NCI-H526 (cell line): ENCODE measurements around the gene EBI3.
"Not testable (repeated sequence)": the region's sequence is repeated elsewhere in the genome, so short reads cannot be mapped to it uniquely, and the experiment has no call there.

ENCODE experiments used
- DNase-seq, 2 experiments: peaks; one replicate each; lab custom pipeline; 2025; lab: John Stamatoyannopoulos, UW

The EBI3 gene

GRCh38 chr19:4234862-4235201 is 5.5 kb downstream of the EBI3 start:
- DNase-seq, result no peak

GRCh38 chr19:4237510-4237909 is 8.2 kb downstream of the EBI3 start:
- DNase-seq, result not testable (repeated sequence)

GRCh38 chr19:4238831-4239230 is 9.5 kb downstream of the EBI3 start:
- no peak for DNase-seq

- DNase-seq, result no peak
These were observed 12.6 kb downstream of the EBI3 start for GRCh38 chr19:4241824-4242430.

- DNase-seq, result not testable (repeated sequence)
These were observed 16.6 kb downstream of the EBI3 start for GRCh38 chr19:4245938-4246337.

- peak; percentile 96 to 99 for DNase-seq
These were observed 17.7 kb downstream of the EBI3 start, which contains the start of gene YJU2 for GRCh38 chr19:4246767-4247593. Gene YJU2, plus strand, starts transcription at chr19:4247080. Its CDS starts 67 bp downstream, at chr19:4247147.

GRCh38 chr19:4256563-4256962 is 27.2 kb downstream of the EBI3 start:
- DNase-seq, result no peak

GRCh38 chr19:4257025-4257424 is 27.7 kb downstream of the EBI3 start:
- DNase-seq, result no peak

GRCh38 chr19:4258181-4258580 is 28.9 kb downstream of the EBI3 start:
- DNase-seq, result no peak

GRCh38 chr19:4260613-4261191 is 31.4 kb downstream of the EBI3 start:
- no peak for DNase-seq

GRCh38 chr19:4264812-4265211 is 35.5 kb downstream of the EBI3 start:
- DNase-seq, result no peak

GRCh38 chr19:4266253-4267000 is 37.1 kb downstream of the EBI3 start:
- no peak for DNase-seq

GRCh38 chr19:4267101-4267900 is 38.0 kb downstream of the EBI3 start:
- peak in 1 of 2 experiments; percentile 66 for DNase-seq

- no peak for DNase-seq
These were observed 38.8 kb downstream of the EBI3 start for GRCh38 chr19:4267901-4268815.

GRCh38 chr19:4268816-4269430 is 39.6 kb downstream of the EBI3 start:
- no peak for DNase-seq

- DNase-seq, result no peak
These were observed 43.6 kb downstream of the EBI3 start for GRCh38 chr19:4272894-4273293.

GRCh38 chr19:4274321-4274686 is 45.0 kb downstream of the EBI3 start:
- not testable (repeated sequence) for DNase-seq

GRCh38 chr19:4277191-4277696 is 47.9 kb downstream of the EBI3 start:
- DNase-seq, result no peak

GRCh38 chr19:4278010-4278409 is 48.7 kb downstream of the EBI3 start:
- DNase-seq, result no peak
